ENCODE results near the gene CELSR2.
"Not testable (repeated sequence)": the region's sequence is repeated elsewhere in the genome, so short reads cannot be mapped to it uniquely, and the experiment has no call there.

The CELSR2 gene

DNA sequence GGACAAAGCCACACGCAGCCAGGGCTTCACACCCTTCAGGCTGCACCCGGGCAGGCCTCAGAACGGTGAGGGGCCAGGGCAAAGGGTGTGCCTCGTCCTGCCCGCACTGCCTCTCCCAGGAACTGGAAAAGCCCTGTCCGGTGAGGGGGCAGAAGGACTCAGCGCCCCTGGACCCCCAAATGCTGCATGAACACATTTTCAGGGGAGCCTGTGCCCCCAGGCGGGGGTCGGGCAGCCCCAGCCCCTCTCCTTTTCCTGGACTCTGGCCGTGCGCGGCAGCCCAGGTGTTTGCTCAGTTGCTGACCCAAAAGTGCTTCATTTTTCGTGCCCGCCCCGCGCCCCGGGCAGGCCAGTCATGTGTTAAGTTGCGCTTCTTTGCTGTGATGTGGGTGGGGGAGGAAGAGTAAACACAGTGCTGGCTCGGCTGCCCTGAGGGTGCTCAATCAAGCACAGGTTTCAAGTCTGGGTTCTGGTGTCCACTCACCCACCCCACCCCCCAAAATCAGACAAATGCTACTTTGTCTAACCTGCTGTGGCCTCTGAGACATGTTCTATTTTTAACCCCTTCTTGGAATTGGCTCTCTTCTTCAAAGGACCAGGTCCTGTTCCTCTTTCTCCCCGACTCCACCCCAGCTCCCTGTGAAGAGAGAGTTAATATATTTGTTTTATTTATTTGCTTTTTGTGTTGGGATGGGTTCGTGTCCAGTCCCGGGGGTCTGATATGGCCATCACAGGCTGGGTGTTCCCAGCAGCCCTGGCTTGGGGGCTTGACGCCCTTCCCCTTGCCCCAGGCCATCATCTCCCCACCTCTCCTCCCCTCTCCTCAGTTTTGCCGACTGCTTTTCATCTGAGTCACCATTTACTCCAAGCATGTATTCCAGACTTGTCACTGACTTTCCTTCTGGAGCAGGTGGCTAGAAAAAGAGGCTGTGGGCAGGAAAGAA lies 25.5 kb downstream of the CELSR2 start:
- Mint-ChIP-seq H3K4me3 (no peak overlapping the region), H3K4me1 (peaks cover 7% of the 10 kb centered on the region), H3K27ac (no peak overlapping the region), H3K9me3 (no peaks in the 10 kb centered on the region), H3K27me3 (no peaks in the 10 kb centered on the region)
- DNase-seq (no peak), ATAC-seq (no peak)

DNA sequence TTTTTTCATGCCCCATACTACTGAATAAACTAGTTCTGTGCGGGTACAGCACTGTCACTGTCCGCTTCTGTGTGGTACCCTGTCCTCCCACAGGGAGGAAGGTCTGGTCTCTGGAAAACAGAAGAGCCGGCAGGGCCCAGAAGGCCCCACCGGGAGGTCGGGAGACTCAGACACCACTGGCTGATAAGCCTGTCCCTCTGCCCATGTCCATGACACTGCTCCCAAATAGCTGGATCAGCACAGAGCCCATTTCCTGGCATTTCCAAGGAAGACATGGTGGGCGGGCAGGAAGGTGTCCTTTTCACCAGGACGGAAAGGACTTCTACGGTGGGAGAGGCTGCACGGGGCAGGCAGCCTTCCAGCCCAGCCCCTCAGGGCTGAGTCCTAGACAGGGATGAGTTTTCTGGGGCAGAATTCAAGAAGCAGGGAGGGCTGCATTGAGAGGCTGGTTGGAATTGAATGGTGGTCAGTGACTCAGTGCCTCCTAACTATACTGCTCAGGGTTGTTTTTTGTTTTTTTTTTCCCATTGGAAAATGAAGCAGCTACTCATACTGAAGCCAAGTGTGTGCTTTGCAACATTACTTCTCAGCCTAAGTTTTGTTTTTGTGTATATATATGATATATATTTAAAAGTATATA lies 26.5 kb downstream of the CELSR2 start:
- DNase-seq (no peak), ATAC-seq (no peak)
- no peak overlapping the region for H3K4me3 Mint-ChIP-seq
- H3K27ac Mint-ChIP-seq: peak overlapping the region in 1 of 2 donors; percentile 66
- H3K4me1 Mint-ChIP-seq: peaks cover 7% of the 10 kb centered on the region
- H3K9me3 Mint-ChIP-seq: no peaks in the 10 kb centered on the region
- no peaks in the 10 kb centered on the region for H3K27me3 Mint-ChIP-seq

DNA sequence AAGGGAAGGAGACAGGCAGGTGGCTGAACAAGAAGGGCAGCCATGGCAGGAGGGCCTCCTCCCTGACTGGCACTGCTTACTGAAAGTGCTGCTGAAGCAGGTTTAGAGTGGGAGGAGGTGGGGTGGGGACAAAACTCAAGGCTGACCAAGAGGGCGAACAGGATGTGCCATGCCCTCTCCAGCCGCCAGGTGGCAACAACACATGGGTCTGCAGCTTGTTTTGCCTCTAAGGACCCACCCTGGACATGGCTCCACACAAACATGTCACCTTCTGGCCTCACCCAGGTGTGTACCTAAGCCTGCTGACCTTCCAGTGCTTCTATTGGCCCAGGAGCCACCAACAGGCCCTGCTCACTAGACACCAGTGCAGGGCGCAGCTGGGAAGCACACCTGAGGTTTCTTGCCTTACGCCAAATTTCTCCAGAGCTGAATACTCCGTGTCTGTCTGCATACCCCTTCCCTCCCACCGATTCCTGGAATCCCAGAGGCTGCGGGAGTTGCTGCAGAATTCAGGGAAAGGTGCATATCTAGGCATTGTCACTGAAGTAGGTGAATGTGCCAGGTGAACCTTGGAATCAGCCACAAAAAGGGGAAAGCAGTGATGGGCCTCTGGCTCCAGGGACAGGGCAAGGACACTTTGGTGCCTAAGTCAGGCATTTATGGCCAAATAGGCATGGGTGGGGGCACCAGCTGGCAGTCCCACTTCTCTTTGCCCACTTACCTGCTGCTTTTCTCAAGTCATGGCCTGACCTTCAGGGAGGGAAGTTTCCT lies 28.3 kb downstream of the CELSR2 start:
- DNase-seq: peak; percentile 55 to 67
- H3K9me3 Mint-ChIP-seq: no peaks in the 10 kb centered on the region
- H3K27ac Mint-ChIP-seq: peak overlapping the region in 1 of 2 donors; percentile 28
- no peak overlapping the region for H3K4me3 Mint-ChIP-seq
- H3K27me3 Mint-ChIP-seq: no peaks in the 10 kb centered on the region
- H3K4me1 Mint-ChIP-seq: peaks cover 22% of the 10 kb centered on the region
- peak; percentile 73 for ATAC-seq

DNA sequence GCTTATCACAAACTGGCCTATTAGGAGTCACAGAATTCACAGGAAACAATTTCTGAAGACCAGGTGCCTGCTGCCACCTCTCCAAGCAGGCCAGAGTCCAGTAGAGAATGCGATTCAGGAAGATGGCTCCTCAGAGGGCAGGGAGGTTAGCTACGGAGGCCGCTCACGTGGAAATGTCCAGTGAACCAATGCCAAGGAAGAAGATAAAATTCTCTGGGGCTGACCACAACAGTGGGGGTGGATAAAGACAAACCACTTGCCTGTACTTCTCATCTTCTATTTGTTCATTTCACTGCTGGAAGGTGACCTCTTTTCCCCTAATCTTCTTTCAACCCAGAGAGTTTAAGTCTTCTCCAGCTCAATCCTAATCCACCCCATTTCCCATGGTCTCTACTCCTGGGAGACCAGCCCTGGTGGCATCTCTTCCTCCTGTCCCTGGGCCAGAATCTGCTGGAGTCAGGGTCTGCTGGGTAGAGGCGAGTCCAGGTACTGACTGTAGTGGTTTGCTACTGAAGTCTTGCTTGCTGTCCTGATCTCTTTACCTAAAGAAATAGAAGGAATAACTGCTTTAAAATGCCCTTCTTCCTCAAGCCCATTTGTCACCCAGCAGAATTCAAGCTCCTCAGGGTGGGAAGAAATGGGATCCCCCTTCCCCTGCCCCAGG lies 30.4 kb downstream of the CELSR2 start:
- no peak overlapping the region for H3K27ac Mint-ChIP-seq
- no peaks in the 10 kb centered on the region for H3K9me3 Mint-ChIP-seq
- DNase-seq (no peak), ATAC-seq (no peak)
- H3K4me1 Mint-ChIP-seq: peaks cover 40% of the 10 kb centered on the region
- H3K4me3 Mint-ChIP-seq: no peak overlapping the region
- H3K27me3 Mint-ChIP-seq: no peaks in the 10 kb centered on the region

DNA sequence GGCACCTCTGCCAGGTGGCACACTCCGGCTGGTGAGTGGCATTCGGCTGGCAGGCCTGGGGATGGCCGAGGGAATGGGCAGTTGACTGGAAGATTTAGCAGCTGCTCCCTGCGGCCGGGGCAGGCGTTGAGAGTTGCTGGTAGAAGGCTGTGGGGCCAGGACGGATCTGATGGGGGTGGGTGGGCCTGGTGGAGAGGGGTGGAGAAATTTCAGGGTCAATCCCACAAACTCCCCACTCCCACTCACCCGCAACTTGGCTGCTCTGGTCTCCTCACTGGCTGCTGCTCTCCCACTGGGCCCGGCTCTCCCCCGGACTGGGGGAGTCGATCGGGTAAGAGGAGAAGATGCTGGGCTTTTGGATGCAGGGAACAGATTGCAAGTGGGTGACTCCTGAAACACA lies 31.5 kb downstream of the CELSR2 start:
- Mint-ChIP-seq H3K27ac (no peak overlapping the region), H3K4me1 (peaks cover 40% of the 10 kb centered on the region), H3K4me3 (no peak overlapping the region), H3K9me3 (no peaks in the 10 kb centered on the region), H3K27me3 (no peaks in the 10 kb centered on the region)
- DNase-seq (no peak), ATAC-seq (no peak)

- Mint-ChIP-seq H3K27me3 (no peaks in the 10 kb centered on the region), H3K9me3 (no peaks in the 10 kb centered on the region), H3K27ac (no peak overlapping the region), H3K4me3 (peak overlapping the region; percentile 97 to 99), H3K4me1 (peaks cover 39% of the 10 kb centered on the region)
- no peak for ATAC-seq
- DNase-seq: no peak
Measured at GRCh38 chr1:109281680-109282496, 32.5 kb downstream of the CELSR2 start.

GRCh38 chr1:109282497-109282951 lies 33.2 kb downstream of the CELSR2 start:
- no peaks in the 10 kb centered on the region for H3K9me3 Mint-ChIP-seq
- H3K27ac Mint-ChIP-seq: peak overlapping the region in 1 of 2 donors; percentile 97
- no peaks in the 10 kb centered on the region for H3K27me3 Mint-ChIP-seq
- ATAC-seq: no peak
- peaks cover 33% of the 10 kb centered on the region for H3K4me1 Mint-ChIP-seq
- no peak for DNase-seq
- peak overlapping the region; percentile 97 to 99 for H3K4me3 Mint-ChIP-seq

GRCh38 chr1:109282952-109283747 lies 33.8 kb downstream of the CELSR2 start, which contains the start of gene PSRC1:
TSS of gene PSRC1 (minus strand) at chr1:109283145.
- ATAC-seq: peak; percentile 95
- H3K27ac Mint-ChIP-seq: peak within 1 kb of the TSS; percentile 90 to 97
- H3K9me3 Mint-ChIP-seq: no peaks in the 10 kb centered on the region

GRCh38 chr1:109283748-109284600 lies 34.6 kb downstream of the CELSR2 start:
- Mint-ChIP-seq H3K4me3 (peak overlapping the region; percentile 97 to 99), H3K4me1 (peaks cover 33% of the 10 kb centered on the region), H3K27ac (peak overlapping the region in 1 of 2 donors; percentile 34), H3K9me3 (no peaks in the 10 kb centered on the region), H3K27me3 (no peaks in the 10 kb centered on the region)
- no peak for DNase-seq
- no peak for ATAC-seq

More at GRCh38 chr1:109282952-109283747, 33.8 kb downstream of the CELSR2 start, which contains the start of gene PSRC1:
- Mint-ChIP-seq H3K4me3 (peak within 1 kb of the TSS; percentile 97 to 99), H3K4me1 (peaks cover 33% of the 10 kb centered on the region), H3K27me3 (no peaks in the 10 kb centered on the region)
- peak; percentile 87 to 89 for DNase-seq

- not testable (repeated sequence) for H3K27me3 Mint-ChIP-seq, DNase-seq, H3K9me3 Mint-ChIP-seq, ATAC-seq, H3K4me3 Mint-ChIP-seq
- Mint-ChIP-seq H3K4me1 (peaks cover 27% of the 10 kb centered on the region), H3K27ac (peak overlapping the region in 1 of 2 donors; percentile 41)
Measured at GRCh38 chr1:109286762-109287161, 37.4 kb downstream of the CELSR2 start.

DNA sequence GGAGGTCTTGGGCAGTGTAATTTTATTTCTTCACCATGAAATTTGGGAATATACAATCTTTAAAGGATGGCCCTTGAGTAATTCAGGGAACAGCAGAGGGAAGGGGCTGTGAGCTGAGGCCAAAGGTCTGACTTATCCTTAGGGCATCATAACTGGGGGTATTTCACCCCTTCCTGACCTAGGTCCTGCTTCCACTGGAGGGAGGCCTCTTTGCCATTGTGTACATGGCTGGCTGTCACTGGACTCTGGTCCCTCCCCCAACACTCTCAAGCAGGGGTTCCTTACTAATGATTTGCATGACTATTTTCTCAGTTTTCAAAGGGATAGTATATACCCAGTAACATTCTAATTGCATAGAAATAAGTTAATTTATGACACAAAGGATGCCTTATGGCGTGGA lies 40.8 kb downstream of the CELSR2 start:
- no peak for DNase-seq
- Mint-ChIP-seq H3K27ac (no peak overlapping the region), H3K9me3 (no peaks in the 10 kb centered on the region), H3K27me3 (peaks cover 11% of the 10 kb centered on the region), H3K4me3 (no peak overlapping the region), H3K4me1 (no peaks in the 10 kb centered on the region)
- ATAC-seq: no peak

- peaks cover 11% of the 10 kb centered on the region for H3K27me3 Mint-ChIP-seq
- no peak overlapping the region for H3K4me3 Mint-ChIP-seq
- ATAC-seq: no peak
- no peak for DNase-seq
- no peaks in the 10 kb centered on the region for H3K9me3 Mint-ChIP-seq
- H3K4me1 Mint-ChIP-seq: no peaks in the 10 kb centered on the region
- no peak overlapping the region for H3K27ac Mint-ChIP-seq
Measured at GRCh38 chr1:109290998-109291397, 41.7 kb downstream of the CELSR2 start.

DNA sequence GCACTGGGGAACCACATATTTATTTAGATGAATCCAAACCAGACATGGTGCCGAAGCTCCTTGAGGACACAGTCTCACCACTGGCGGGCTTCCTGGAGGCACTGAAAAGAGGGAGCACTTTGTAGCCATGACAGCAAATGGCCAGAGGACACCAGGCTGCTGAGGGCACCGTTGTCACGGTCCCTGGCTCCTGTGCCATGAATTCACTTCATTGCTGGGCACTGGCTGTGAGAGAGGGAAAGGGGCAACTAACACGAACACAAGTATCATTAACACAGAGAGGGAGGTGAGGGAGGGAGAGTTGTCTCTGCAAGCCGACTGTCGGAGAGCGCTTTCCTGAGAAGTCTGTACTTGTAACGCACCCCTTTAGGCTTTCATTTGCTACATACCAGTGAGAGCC lies 43.0 kb downstream of the CELSR2 start:
- Mint-ChIP-seq H3K4me3 (no peak overlapping the region), H3K9me3 (no peaks in the 10 kb centered on the region), H3K27ac (no peak overlapping the region), H3K4me1 (no peaks in the 10 kb centered on the region), H3K27me3 (peaks cover 11% of the 10 kb centered on the region)
- DNase-seq (no peak), ATAC-seq (no peak)

Data from stimulated activated naive CD8-positive, alpha-beta T cell treated with anti-CD3 and anti-CD28 coated beads, Interleukin-15, amount 100 ng/mL, for 72 hours (primary cell).